Dermis microvascular lymphatic vessel endothelial cell (primary cell): Measurements from ENCODE around the gene SULT4A1. TPM values are rescaled to one million over a fixed set of nuclear protein-coding genes. Genes with fewer than 3 reads are reported as not detected.
"Not testable (repeated sequence)": the region's sequence is repeated elsewhere in the genome, so short reads cannot be mapped to it uniquely, and the experiment has no call there.

Source experiments
- DNase-seq, 2 donors: peaks; one replicate each; pipeline versions ENCODE4 v3.0.0 to v3.0.0-alpha.2; 2010; ENCODE audit warnings: low read depth in 2 of 2
- total RNA-seq: library from RNA; depleted of rRNA; stranded (reverse); fragments of >200 nt; gene quantifications from 2 replicates; pipeline ENCODE4 v1.2.1, GENCODE V29; 2014

Gene SULT4A1, protein sequence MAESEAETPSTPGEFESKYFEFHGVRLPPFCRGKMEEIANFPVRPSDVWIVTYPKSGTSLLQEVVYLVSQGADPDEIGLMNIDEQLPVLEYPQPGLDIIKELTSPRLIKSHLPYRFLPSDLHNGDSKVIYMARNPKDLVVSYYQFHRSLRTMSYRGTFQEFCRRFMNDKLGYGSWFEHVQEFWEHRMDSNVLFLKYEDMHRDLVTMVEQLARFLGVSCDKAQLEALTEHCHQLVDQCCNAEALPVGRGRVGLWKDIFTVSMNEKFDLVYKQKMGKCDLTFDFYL
- total RNA-seq = under 0.01 TPM in 1 of 2 replicates, not detected in the other

GRCh38 chr22:43862074-43862881 is at the start of gene SULT4A1:
SULT4A1 (minus strand) TSS chr22:43862513; CDS start chr22:43862382, 131 bp downstream.
- DNase-seq = no peak

GRCh38 chr22:43911351-43911750 is 49.0 kb upstream of the SULT4A1 start:
- DNase-seq = no peak

- no peak for DNase-seq
Observed at GRCh38 chr22:43910178-43910695, 47.9 kb upstream of the SULT4A1 start.

DNA sequence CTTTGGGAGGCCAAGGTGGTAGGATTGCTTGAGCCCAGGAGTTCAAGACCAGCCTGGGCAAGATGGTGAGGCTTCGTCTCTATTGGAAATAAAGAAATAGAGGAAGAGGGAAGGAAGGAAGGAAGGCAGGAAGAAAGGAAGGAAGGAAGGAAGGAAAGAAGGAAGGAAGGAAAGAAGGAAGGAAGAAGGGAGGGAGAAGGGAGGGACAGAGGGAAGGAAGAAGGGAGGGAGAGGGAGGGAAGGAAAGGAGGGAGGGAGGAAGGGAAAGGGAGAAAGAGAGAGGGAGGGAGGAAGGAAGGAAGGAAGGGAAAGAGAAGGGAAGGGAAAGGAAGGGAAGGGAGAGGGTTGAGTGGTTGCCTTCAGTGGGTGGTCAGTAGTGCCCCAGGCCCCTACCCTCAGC is 47.4 kb upstream of the SULT4A1 start:
- DNase-seq = no peak

DNA sequence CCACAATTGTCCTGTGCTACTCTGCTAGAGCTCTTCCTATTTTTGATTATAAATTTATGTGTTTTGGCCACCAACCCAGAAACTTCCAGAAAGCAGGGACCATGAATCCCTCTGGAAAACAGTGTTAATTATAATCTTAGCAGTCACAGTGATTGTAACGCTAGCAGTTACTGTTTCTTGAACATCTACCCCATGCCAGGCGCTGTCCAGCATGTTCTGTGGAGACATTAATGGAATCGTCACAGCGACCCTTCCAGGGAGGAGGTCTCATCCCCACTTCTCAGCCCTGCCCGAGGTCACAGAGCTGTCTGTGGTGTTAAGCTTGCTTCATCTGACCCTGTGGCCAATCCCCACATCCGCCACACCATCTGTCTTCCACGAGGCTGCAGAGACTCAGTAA is 43.4 kb upstream of the SULT4A1 start:
- no peak for DNase-seq

DNA sequence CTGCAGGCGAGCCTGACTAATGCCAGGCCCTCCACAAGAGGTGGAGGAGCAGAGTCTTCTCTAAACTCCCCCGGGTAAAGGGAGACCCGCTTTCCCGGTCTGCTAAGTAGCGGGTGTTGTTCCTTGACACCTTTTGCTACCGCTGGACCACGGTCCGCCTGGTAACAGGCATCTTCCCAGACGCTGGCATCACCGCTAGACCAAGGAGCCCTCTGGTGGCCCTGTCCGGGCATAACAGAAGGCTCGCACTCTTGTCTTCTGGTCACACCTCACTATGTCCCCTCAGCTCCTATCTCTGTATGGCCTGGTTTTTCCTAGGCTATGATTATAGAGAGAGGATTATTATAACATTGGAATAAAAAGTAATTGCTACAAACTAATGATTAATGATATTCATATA is 42.1 kb upstream of the SULT4A1 start:
- not testable (repeated sequence) for DNase-seq

- not testable (repeated sequence) for DNase-seq
Observed at GRCh38 chr22:43903033-43903432, 40.7 kb upstream of the SULT4A1 start.

GRCh38 chr22:43901976-43902643 is 39.8 kb upstream of the SULT4A1 start:
- no peak for DNase-seq

DNA sequence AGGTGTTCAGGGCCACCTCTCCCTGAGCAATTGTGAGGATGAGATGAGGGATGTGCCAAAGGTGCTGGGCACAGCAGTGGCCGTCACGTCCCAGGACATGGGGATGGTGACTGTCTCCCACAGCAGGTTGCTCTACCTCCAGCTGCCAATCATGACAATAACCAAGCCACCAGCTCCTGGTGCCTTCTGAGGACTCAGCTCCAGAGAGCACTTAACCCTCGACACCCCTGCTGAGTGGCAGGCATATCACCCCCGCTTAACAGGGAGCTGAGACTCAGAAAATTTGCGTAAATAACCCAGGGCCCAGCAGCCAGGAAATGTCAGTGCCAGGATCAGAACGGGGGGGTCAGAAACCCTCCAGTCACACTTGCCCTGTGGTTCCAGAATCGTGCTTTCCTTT is 37.9 kb upstream of the SULT4A1 start:
- DNase-seq = no peak

DNA sequence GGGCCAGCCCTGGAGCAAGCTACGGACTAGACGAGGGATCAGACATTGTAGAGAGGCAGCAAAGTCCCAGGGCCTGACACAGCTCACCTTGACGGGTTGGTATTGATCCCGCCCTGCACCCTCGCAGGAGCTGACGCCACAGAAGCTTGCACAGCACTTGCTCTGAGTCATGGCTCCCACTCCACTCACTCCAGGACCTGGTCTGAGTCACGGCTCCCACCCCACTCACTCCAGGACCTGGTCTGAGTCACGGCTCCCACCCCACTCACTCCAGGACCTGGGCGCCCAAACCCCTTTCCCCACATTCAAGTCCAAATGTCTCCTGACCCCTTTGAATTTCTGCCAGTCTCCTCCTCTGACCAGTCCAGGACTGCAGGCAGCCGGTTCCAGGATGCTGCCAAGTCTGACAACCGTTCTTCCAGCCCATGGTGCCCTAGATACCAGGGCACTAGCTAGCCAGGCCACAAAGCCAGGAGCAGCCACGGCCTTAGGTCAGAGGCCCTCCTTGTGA is 35.5 kb upstream of the SULT4A1 start:
- DNase-seq = no peak

GRCh38 chr22:43895986-43896645 is 33.8 kb upstream of the SULT4A1 start:
- DNase-seq = no peak

DNA sequence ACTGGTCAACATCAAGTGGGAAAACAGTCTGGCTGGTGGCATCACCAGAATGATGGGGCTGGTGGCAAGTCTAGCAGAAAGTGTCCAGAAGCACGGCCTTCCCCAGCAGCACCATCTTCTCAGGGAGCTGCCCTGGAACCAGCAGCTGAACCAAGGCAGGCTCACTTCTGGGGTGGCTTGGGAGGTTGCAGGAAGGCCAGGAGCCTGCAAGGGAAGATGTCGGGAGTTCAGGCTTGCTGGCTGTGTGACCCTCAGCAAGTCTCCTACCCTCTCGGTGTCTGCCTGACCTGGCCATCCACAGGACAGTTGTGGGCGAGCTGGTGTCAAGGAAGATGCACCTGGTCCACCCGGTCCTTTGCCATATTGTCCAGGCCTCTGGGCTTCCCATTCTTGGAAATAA is 31.8 kb upstream of the SULT4A1 start:
- no peak for DNase-seq

DNA sequence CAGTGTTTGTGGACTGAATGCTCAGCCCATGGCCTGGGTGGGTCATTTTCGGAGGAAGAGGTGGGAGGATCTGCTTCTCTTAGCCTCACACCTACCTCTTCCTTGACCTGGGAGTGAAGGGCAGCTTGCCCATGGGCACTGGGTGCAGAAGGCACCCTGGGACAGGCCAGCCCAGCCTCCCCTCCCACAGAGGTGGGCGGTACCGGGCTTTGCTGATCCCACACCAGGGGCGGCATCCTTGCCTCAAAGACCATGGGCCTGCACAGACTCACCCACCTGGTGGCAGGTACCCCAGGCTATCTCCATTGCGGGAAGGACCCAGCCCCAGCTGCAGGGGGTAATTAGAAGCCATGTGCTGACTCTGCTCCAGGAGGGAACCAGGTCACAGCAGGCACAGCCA is 31.0 kb upstream of the SULT4A1 start:
- no peak for DNase-seq

- DNase-seq = no peak
Observed at GRCh38 chr22:43892183-43892894, 30.0 kb upstream of the SULT4A1 start.

DNA sequence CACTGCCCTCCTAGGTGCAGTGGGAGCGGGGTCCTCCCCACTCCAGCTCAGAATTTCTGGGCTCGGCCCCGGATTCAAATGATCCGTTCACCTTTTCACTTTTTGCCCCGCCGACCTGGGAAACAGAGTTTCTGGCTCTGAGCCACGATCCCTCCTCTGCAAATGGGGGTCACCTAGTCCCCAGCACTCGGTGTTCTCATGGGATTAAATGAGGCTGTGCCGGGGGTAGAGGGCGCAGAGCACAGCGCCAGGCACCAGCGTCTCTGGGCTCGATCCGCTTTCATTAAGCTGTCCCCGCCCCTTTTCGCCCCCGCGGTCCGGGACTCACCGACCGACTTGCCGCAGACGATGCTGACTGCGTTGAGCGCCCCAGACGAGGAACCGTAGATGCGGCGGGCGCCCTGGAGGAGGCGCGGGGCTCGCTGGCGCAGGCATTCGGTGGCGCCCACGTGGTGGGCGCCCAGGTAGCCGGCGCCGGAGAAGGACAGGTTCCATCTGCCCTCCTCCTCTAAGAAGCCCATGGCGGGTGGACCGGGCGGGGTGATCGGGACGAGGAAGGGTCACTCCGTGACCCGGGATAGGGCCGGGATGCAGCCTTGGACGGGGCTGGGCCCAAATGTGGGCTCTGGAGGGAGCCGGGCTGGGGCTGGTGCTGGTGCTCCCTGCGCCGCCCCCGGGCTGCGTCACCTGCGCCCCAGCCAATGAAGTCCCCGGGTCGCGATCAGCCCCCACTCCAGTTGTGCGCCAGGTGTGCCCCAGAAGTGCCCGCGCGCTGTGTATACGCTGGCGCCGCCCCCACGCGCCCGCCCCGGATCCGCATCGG is 29.3 kb upstream of the SULT4A1 start, which contains the start of gene PNPLA5:
PNPLA5 (minus strand) TSS at position 654 of the 823 bp plus-strand sequence; CDS start at position 521, 133 bp downstream.
- no peak for DNase-seq

DNA sequence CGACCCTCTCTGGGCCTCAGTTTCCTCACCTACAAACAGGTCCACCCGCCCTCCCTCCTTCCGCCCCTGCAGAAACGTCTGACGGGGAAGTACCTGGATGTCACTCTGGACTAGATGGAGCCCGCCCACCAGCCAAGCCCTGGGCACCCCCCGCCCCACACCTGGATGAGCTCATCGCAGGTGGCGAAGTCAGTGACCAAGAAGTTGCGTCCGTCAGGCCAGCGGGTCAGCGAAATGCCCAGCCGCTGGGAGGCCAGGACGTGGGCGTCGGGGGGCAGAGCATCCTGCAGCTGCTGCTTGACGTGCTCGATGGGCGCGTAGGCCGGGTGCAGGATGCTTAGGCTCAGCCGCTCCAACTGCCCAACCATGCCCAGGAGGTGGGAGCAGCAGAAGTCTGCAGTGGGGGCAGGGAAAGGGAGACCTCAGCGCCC is 28.6 kb upstream of the SULT4A1 start:
- no peak for DNase-seq

DNA sequence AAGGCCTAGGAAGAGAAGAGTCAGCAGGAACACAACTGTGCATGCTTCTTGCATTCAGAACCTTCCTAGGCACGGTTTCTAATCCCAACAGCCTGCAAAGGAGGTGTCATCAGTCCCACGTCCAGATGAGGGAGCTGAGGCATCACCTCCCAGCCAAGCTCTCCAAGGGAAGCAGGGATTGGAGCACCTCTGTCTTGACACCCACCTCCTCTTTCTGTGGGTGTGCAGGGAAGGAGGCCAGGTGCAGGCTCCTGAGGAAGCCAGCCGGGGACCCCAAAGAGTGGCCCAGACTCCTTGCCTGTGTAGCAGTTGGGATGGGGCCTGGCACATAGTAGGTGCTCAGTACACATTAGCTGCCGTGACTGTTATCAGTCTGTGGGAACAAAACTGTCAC is 27.5 kb upstream of the SULT4A1 start:
- no peak for DNase-seq

GRCh38 chr22:43889201-43889859 is 27.0 kb upstream of the SULT4A1 start:
- DNase-seq = no peak

DNA sequence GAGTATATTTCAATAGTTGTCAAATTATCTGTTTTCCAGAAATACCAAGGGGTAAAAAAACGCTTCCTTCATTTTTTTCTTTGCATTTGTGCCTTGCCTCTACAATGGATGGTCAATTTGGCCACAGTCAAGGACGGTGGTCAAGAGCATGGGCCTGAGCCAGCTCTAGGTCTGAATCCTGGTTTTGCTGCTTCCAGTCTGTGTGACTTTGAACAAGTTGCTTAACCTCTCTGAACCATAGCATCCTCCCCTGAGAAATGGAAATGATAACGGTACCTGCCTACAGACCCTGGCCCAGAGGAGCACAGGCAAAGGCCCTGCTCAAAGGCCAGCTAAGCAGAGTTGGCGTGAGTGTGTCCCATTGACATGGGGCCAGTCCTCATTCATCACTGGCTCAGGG is 26.4 kb upstream of the SULT4A1 start:
- DNase-seq = no peak
